ENCODE results near the gene AMFR. TPM values are rescaled to one million over a fixed set of nuclear protein-coding genes. Genes with fewer than 3 reads are reported as not detected.
A peak's percentile ranks its signal among the peaks of the same experiment; 100 is the strongest.

Gene AMFR
- total and polyA plus RNA-seq, 2 of the 13 experiments (the other 11 are each of a cell fraction or from before 2014, with no cell fraction given), result 52.9 to 108 TPM

GRCh38 chr16:56314244-56314850, 111.0 kb downstream of the AMFR start:
- FAIRE-seq (no peak), ATAC-seq (no peak), DNase-seq (ENCODE audit: low spot score) (no peak)
- Histone ChIP-seq H4K20me1 (ENCODE audit: insufficient read depth, low read length) (no peaks in the 10 kb centered on the region), H3K79me2 (ENCODE audit: insufficient read depth, low read length) (no peaks in the 10 kb centered on the region), H3K4me2 (ENCODE audit: low read depth, low read length) (no peak overlapping the region), H2AFZ (ENCODE audit: low read length) (no peak overlapping the region), H3K4me3 (replicated peaks in 1 of 3; ENCODE audit: insufficient read depth in 1 of 3, low read depth in 2 of 3, low read length in 3 of 3) (no peak overlapping the region), H3K4me1 (ENCODE audit: insufficient read depth, low read length) (no peaks in the 10 kb centered on the region), H3K36me3 (replicated peaks in 1 of 2; ENCODE audit: control insufficient read depth in 1 of 2, insufficient read depth in 2 of 2, low read length in 2 of 2) (no peaks in the 10 kb centered on the region), H3K27ac (ENCODE audit: extremely low read length, insufficient read depth, low read length) (no peak overlapping the region), H3K9me3 (ENCODE audit: low read length) (no peaks in the 10 kb centered on the region), H3K9ac (ENCODE audit: insufficient read depth, low read depth, low read length) (no peak overlapping the region), H3K27me3 (ENCODE audit: control insufficient read depth in 1 of 2, insufficient read depth in 2 of 2, low read length in 2 of 2) (peaks cover 0 to 33% of the 10 kb centered on the region in 2 experiments)
- ChIA-PET POLR2A (no interaction called here), CTCF (ENCODE audit: low intra/inter-chr PET ratio, low total read pairs) (no interaction called here)
- 28% methylated on average over 18 of the region's 18 CpGs for WGBS (ENCODE audit: low lambda C conversion rate)
- TF ChIP-seq EEA1 (CRISPR knock-in tag; IDR thresholded peaks at IDR 0.05; ENCODE audit: borderline replicate concordance), result no peak
- no peak for TF ChIP-seq NAIF1 (CRISPR knock-in tag; IDR thresholded peaks at IDR 0.05; ENCODE audit: borderline replicate concordance)
- no peak for TF ChIP-seq JUNB (CRISPR knock-in tag; IDR thresholded peaks at IDR 0.05; ENCODE audit: borderline replicate concordance)
- 0 out of 2 replicates have a peak, but pooled peaks have one; percentile 16 for TF ChIP-seq MNT (IDR thresholded peaks at IDR 0.05)
- TF ChIP-seq MED8 (CRISPR knock-in tag; IDR thresholded peaks at IDR 0.05; ENCODE audit: insufficient replicate concordance), result no peak
- BruUV-seq (replicated peaks), result no TSS peak
- in situ Hi-C loops (cut with HindIII; ENCODE audit: extremely low pct_ligation_motif_present, low pct_unique_long_range_greater_than_20kb), result loop anchor here (5.0 to 25.0 kb wide), 2 partner anchors 367 to 852 kb away; no protein-coding TSS in a partner anchor
- intact Hi-C loops (cut with micrococcal nuclease; ENCODE audit: unreplicated experiment), result no loop called here

- peaks cover 0 to 25% of the 10 kb centered on the region in 2 experiments; a peak in 4 of 5 replicates for H3K27me3 ChIP-seq (ENCODE audit: control insufficient read depth in 1 of 2, insufficient read depth in 2 of 2, low read length in 2 of 2)
- H3K4me2 ChIP-seq (ENCODE audit: low read depth, low read length), result no peak overlapping the region
- ChIA-PET POLR2A (no interaction called here), CTCF (ENCODE audit: low intra/inter-chr PET ratio, low total read pairs) (no interaction called here)
- FAIRE-seq (no peak), DNase-seq (ENCODE audit: low spot score) (no peak), ATAC-seq (no peak)
- H3K27ac ChIP-seq (ENCODE audit: extremely low read length, insufficient read depth, low read length), result no peak overlapping the region
- 16% methylated on average over 6 of the region's 7 CpGs for WGBS (ENCODE audit: low lambda C conversion rate)
- in situ Hi-C loops (cut with HindIII; ENCODE audit: extremely low pct_ligation_motif_present, low pct_unique_long_range_greater_than_20kb) (loop anchor here (5.0 to 25.0 kb wide), 2 partner anchors 365 to 850 kb away; no protein-coding TSS in a partner anchor), intact Hi-C loops (cut with micrococcal nuclease; ENCODE audit: unreplicated experiment) (no loop called here)
- no TSS peak for BruUV-seq (replicated peaks)
- H3K36me3 ChIP-seq (replicated peaks in 1 of 2; ENCODE audit: control insufficient read depth in 1 of 2, insufficient read depth in 2 of 2, low read length in 2 of 2), result no peaks in the 10 kb centered on the region
- no peak overlapping the region for H3K4me3 ChIP-seq (replicated peaks in 1 of 3; ENCODE audit: insufficient read depth in 1 of 3, low read depth in 2 of 3, low read length in 3 of 3)
- H3K9me3 ChIP-seq (ENCODE audit: low read length), result no peaks in the 10 kb centered on the region
- no peaks in the 10 kb centered on the region for H3K4me1 ChIP-seq (ENCODE audit: insufficient read depth, low read length)
- H3K79me2 ChIP-seq (ENCODE audit: insufficient read depth, low read length), result no peaks in the 10 kb centered on the region
- no peak overlapping the region for H3K9ac ChIP-seq (ENCODE audit: insufficient read depth, low read depth, low read length)
- H4K20me1 ChIP-seq (ENCODE audit: insufficient read depth, low read length), result no peaks in the 10 kb centered on the region
- H2AFZ ChIP-seq (ENCODE audit: low read length), result no peak overlapping the region
- TF ChIP-seq RFX3 (CRISPR knock-in tag; IDR thresholded peaks at IDR 0.05), result no peak
- no peak for TF ChIP-seq ZNF713 (CRISPR knock-in tag; IDR thresholded peaks at IDR 0.05)
- no peak for TF ChIP-seq SALL2 (CRISPR knock-in tag; IDR thresholded peaks at IDR 0.05)
- no peak for TF ChIP-seq PBX3 (CRISPR knock-in tag; IDR thresholded peaks at IDR 0.05; ENCODE audit: borderline replicate concordance)
- no peak for TF ChIP-seq ZGPAT (CRISPR knock-in tag; IDR thresholded peaks at IDR 0.05)
- TF ChIP-seq MYPOP (CRISPR knock-in tag; IDR thresholded peaks at IDR 0.05), result no peak
- TF ChIP-seq SP140L (CRISPR knock-in tag; IDR thresholded peaks at IDR 0.05; ENCODE audit: borderline replicate concordance), result no peak
- no peak for TF ChIP-seq NFE2 (CRISPR knock-in tag; IDR thresholded peaks at IDR 0.05)
- no peak for TF ChIP-seq ZFP1 (CRISPR knock-in tag; IDR thresholded peaks at IDR 0.05)
Observed at GRCh38 chr16:56312556-56312955, 112.8 kb downstream of the AMFR start.
